Measurements from ENCODE around the gene PTPRN2.
A peak's percentile ranks its signal among the peaks of the same experiment; 100 is the strongest.
"Not testable (repeated sequence)": the region's sequence is repeated elsewhere in the genome, so short reads cannot be mapped to it uniquely, and the experiment has no call there.

The PTPRN2 gene

GRCh38 chr7:157903710-157904109 is 683.9 kb downstream of the PTPRN2 start:
- DNase-seq = no peak

GRCh38 chr7:157903296-157903695 is 684.3 kb downstream of the PTPRN2 start:
- DNase-seq = no peak

- not testable (repeated sequence) for DNase-seq
Measured at GRCh38 chr7:157901816-157902610, 685.6 kb downstream of the PTPRN2 start.

GRCh38 chr7:157901166-157901565 is 686.5 kb downstream of the PTPRN2 start:
- DNase-seq = no peak

GRCh38 chr7:157900556-157900955 is 687.1 kb downstream of the PTPRN2 start:
- DNase-seq = no peak

GRCh38 chr7:157900011-157900410 is 687.6 kb downstream of the PTPRN2 start:
- no peak for DNase-seq

GRCh38 chr7:157898802-157899505 is 688.7 kb downstream of the PTPRN2 start:
- DNase-seq = no peak

GRCh38 chr7:157898261-157898660 is 689.4 kb downstream of the PTPRN2 start:
- DNase-seq = no peak

GRCh38 chr7:157897681-157898080 is 689.9 kb downstream of the PTPRN2 start:
- DNase-seq = no peak

GRCh38 chr7:157896774-157897555 is 690.7 kb downstream of the PTPRN2 start:
- no peak for DNase-seq

- not testable (repeated sequence) for DNase-seq
Measured at GRCh38 chr7:157896376-157896675, 691.3 kb downstream of the PTPRN2 start.

GRCh38 chr7:157895520-157896375 is 691.9 kb downstream of the PTPRN2 start:
- DNase-seq = no peak

GRCh38 chr7:157895098-157895497 is 692.5 kb downstream of the PTPRN2 start:
- DNase-seq = not testable (repeated sequence)

- DNase-seq = no peak
Measured at GRCh38 chr7:157893535-157894044, 694.0 kb downstream of the PTPRN2 start.

GRCh38 chr7:157892751-157893523 is 694.7 kb downstream of the PTPRN2 start:
- no peak for DNase-seq

- DNase-seq = peak; percentile 28
Measured at GRCh38 chr7:157890921-157891401, 696.7 kb downstream of the PTPRN2 start.

GRCh38 chr7:157889480-157889879 is 698.1 kb downstream of the PTPRN2 start:
- no peak for DNase-seq

- no peak for DNase-seq
Measured at GRCh38 chr7:157888579-157888978, 699.0 kb downstream of the PTPRN2 start.

GRCh38 chr7:157887400-157887799 is 700.2 kb downstream of the PTPRN2 start:
- DNase-seq = no peak

- DNase-seq = no peak
Measured at GRCh38 chr7:157886711-157887110, 700.9 kb downstream of the PTPRN2 start.

- DNase-seq = no peak
Measured at GRCh38 chr7:157886266-157886665, 701.4 kb downstream of the PTPRN2 start.
